ENCODE results near the gene SNAPIN. TPM values are rescaled to one million over a fixed set of nuclear protein-coding genes. Genes with fewer than 3 reads are reported as not detected.

The SNAPIN gene
- polyA plus RNA-seq, 1 of the 3 experiments (the other 2 are of a cell fraction): 57.6 TPM

- Histone ChIP-seq H3K36me3 (replicated peaks in 1 of 2; ENCODE audit: control insufficient read depth in 1 of 2, insufficient read depth in 2 of 2, low read length in 1 of 2) (no peaks in the 10 kb centered on the region), H3K9me2 (no peaks in the 10 kb centered on the region), H3K27me3 (ENCODE audit: insufficient read depth) (no peaks in the 10 kb centered on the region), H3F3A (replicated peaks; ENCODE audit: insufficient read depth) (peaks cover 8% of the 10 kb centered on the region), H3K27ac (ENCODE audit: low read depth in 2 of 2, low read length in 1 of 2) (no peak within 1 kb of the TSS), H4K20me1 (ENCODE audit: insufficient read depth) (no peaks in the 10 kb centered on the region), H3K4me2 (no peak within 1 kb of the TSS), H3K4me3 (ENCODE audit: low read depth in 2 of 2, low read length in 1 of 2) (peak within 1 kb of the TSS in 1 of 2 experiments; percentile 43; a peak in 1 of 4 replicates), H3K4me1 (ENCODE audit: control insufficient read depth in 1 of 2, insufficient read depth in 2 of 2, low read depth in 1 of 2, low read length in 1 of 2) (peaks cover 10 to 11% of the 10 kb centered on the region in 2 experiments; a peak in 2 of 4 replicates), H3K9ac (no peak within 1 kb of the TSS), H2AFZ (ENCODE audit: low read depth) (no peak within 1 kb of the TSS), H3K9me3 (no peaks in the 10 kb centered on the region), H3K79me2 (ENCODE audit: insufficient read depth) (no peaks in the 10 kb centered on the region)
- ChIA-PET POLR2A (interaction anchor here (0.8 kb wide), 1 partner anchor 130 kb away, joined by 3 read pairs; no protein-coding TSS in a partner anchor), CTCF (interaction anchor here (1.2 to 8.3 kb wide), 3 partner anchors 11 to 116 kb away, joined by 6 to 62 read pairs (median 13); partner anchors contain the start of genes S100A14 and S100A16)
- WGBS (ENCODE audit: low lambda C conversion rate): 68% methylated on average over 26 of the region's 28 CpGs
- no peak for DNase-seq
- no peak for TF ChIP-seq ELF1 (IDR thresholded peaks at IDR 0.05)
- TF ChIP-seq CTCF (IDR thresholded peaks at IDR 0.05): peak; percentile 40; the same call in 1 of the 2 replicates
- TF ChIP-seq YY1 (IDR thresholded peaks at IDR 0.05; ENCODE audit: low read depth): no peak
- no peak for TF ChIP-seq FOXJ3 (CRISPR knock-in tag; IDR thresholded peaks at IDR 0.05)
- no peak for TF ChIP-seq GABPA (IDR thresholded peaks at IDR 0.05; ENCODE audit: low read depth)
Observed at GRCh38 chr1:153626904-153627714, 31.4 kb upstream of the SNAPIN start, which contains the start of gene S100A13. S100A13 (minus strand) TSS chr1:153627505; CDS start chr1:153626472, 1,033 bp downstream.

GRCh38 chr1:153627715-153628626 lies 30.5 kb upstream of the SNAPIN start, which contains the start of gene S100A1:
S100A1 (plus strand) TSS chr1:153628434; CDS start chr1:153630522, 2,088 bp downstream.
- H3F3A ChIP-seq (replicated peaks; ENCODE audit: insufficient read depth): peaks cover 12% of the 10 kb centered on the region
- 87% methylated on average over 5 of the region's 10 CpGs for WGBS (ENCODE audit: low lambda C conversion rate)
- ChIA-PET CTCF (interaction anchor here (0.6 to 8.3 kb wide), 3 partner anchors 12 to 117 kb away, joined by 3 to 62 read pairs (median 13); partner anchors contain the start of genes S100A14 and S100A16), POLR2A (interaction anchor here (0.8 kb wide), 1 partner anchor 131 kb away, joined by 3 read pairs; no protein-coding TSS in a partner anchor)
- H3K4me3 ChIP-seq (ENCODE audit: low read depth in 2 of 2, low read length in 1 of 2): peak within 1 kb of the TSS in 1 of 2 experiments; percentile 43; a peak in 1 of 4 replicates
- H3K4me2 ChIP-seq: no peak within 1 kb of the TSS
- H3K9ac ChIP-seq: no peak within 1 kb of the TSS
- H3K9me2 ChIP-seq: no peaks in the 10 kb centered on the region
- H3K4me1 ChIP-seq (ENCODE audit: control insufficient read depth in 1 of 2, insufficient read depth in 2 of 2, low read depth in 1 of 2, low read length in 1 of 2): peaks cover 10 to 11% of the 10 kb centered on the region in 2 experiments; a peak in 2 of 4 replicates
- H3K79me2 ChIP-seq (ENCODE audit: insufficient read depth): no peaks in the 10 kb centered on the region
- H3K27ac ChIP-seq (ENCODE audit: low read depth in 2 of 2, low read length in 1 of 2): no peak within 1 kb of the TSS
- H3K27me3 ChIP-seq (ENCODE audit: insufficient read depth): no peaks in the 10 kb centered on the region
- H3K9me3 ChIP-seq: no peaks in the 10 kb centered on the region
- no peak within 1 kb of the TSS for H2AFZ ChIP-seq (ENCODE audit: low read depth)
- no peaks in the 10 kb centered on the region for H3K36me3 ChIP-seq (replicated peaks in 1 of 2; ENCODE audit: control insufficient read depth in 1 of 2, insufficient read depth in 2 of 2, low read length in 1 of 2)
- DNase-seq: no peak
- H4K20me1 ChIP-seq (ENCODE audit: insufficient read depth): no peaks in the 10 kb centered on the region
- TF ChIP-seq YY1 (IDR thresholded peaks at IDR 0.05; ENCODE audit: low read depth) (no peak), NFIC (IDR thresholded peaks at IDR 0.05; ENCODE audit: borderline replicate concordance) (no peak), JUND (IDR thresholded peaks at IDR 0.05) (no peak), TCF12 (IDR thresholded peaks at IDR 0.05) (no peak), RXRA (IDR thresholded peaks at IDR 0.05; ENCODE audit: borderline replicate concordance, low read depth) (no peak), RAD21 (IDR thresholded peaks at IDR 0.05; ENCODE audit: low read length) (no peak), FOXJ3 (CRISPR knock-in tag; IDR thresholded peaks at IDR 0.05) (no peak), SMC3 (IDR thresholded peaks at IDR 0.05; ENCODE audit: low read depth, low read length) (no peak), GABPA (IDR thresholded peaks at IDR 0.05; ENCODE audit: low read depth) (no peak), IRF3 (IDR thresholded peaks at IDR 0.05; ENCODE audit: low read depth, low read length) (no peak), USF1 (IDR thresholded peaks at IDR 0.05; ENCODE audit: borderline replicate concordance, low read depth) (no peak), GATA2 (CRISPR knock-in tag; IDR thresholded peaks at IDR 0.05) (no peak), RCOR1 (IDR thresholded peaks at IDR 0.05; ENCODE audit: low read length) (no peak), CHD2 (IDR thresholded peaks at IDR 0.05; ENCODE audit: low read length, partially characterized antibody) (no peak), EZH2phosphoT487 (IDR thresholded peaks at IDR 0.05; ENCODE audit: borderline replicate concordance, low read depth) (no peak), RFX5 (IDR thresholded peaks at IDR 0.05; ENCODE audit: low read length) (no peak), MXI1 (IDR thresholded peaks at IDR 0.05; ENCODE audit: low read depth, low read length) (no peak), TAF1 (IDR thresholded peaks at IDR 0.05; ENCODE audit: borderline replicate concordance, low read depth, low read length) (no peak), FOXM1 (IDR thresholded peaks at IDR 0.05; ENCODE audit: low read depth) (no peak)
